Liver (tissue), 9 donors: ENCODE measurements around the gene TRIM26. TPM values are rescaled to one million over a fixed set of nuclear protein-coding genes. Genes with fewer than 3 reads are reported as not detected.

Experiments
- DNase-seq: peaks from one replicate; pipeline ENCODE4 v3.0.0-alpha.2; 2017; ENCODE audit warnings: low spot score
- H3K27ac ChIP-seq, 2 donors: one replicate each; pipeline ENCODE4 v1.7.0; 2013; ENCODE audit warnings: inconsistent platforms in 2 of 2, low read length in 2 of 2, control low read depth in 1 of 2, low read depth in 1 of 2, mild to moderate bottlenecking in 1 of 2
- H3K27me3 ChIP-seq, 4 donors: one replicate each; pipeline versions ENCODE4 v1.6.1 to v1.7.0; 2013; ENCODE audit warnings: low read length in 3 of 4, inconsistent platforms in 1 of 4, mild to moderate bottlenecking in 1 of 4, moderate library complexity in 1 of 4; ENCODE audit not compliant: control insufficient read depth in 4 of 4, insufficient read depth in 4 of 4
- H3K36me3 ChIP-seq, 4 donors: one replicate each; pipeline versions ENCODE4 v1.6.1 to v1.7.0; 2013; ENCODE audit warnings: low read length in 3 of 4, mild to moderate bottlenecking in 3 of 4, low read depth in 1 of 4, moderate library complexity in 1 of 4; ENCODE audit not compliant: control insufficient read depth in 4 of 4, insufficient read depth in 3 of 4
- H3K4me1 ChIP-seq, 4 donors: one replicate each; pipeline versions ENCODE4 v1.6.1 to v1.7.0; 2013; ENCODE audit warnings: low read length in 3 of 4, mild to moderate bottlenecking in 3 of 4, moderate library complexity in 1 of 4; ENCODE audit not compliant: control insufficient read depth in 4 of 4, insufficient read depth in 4 of 4
- H3K4me3 ChIP-seq, 3 donors: one replicate each; pipeline versions ENCODE4 v1.6.1 to v1.7.0; 2013; ENCODE audit warnings: low read length in 3 of 3, control low read depth in 1 of 3, low read depth in 1 of 3, mild to moderate bottlenecking in 1 of 3
- H3K9ac ChIP-seq, 2 donors: one replicate each; pipeline ENCODE4 v1.7.0; 2013; ENCODE audit warnings: low read length in 2 of 2, mild to moderate bottlenecking in 2 of 2, moderate library complexity in 2 of 2, control low read depth in 1 of 2, low read depth in 1 of 2
- H3K9me3 ChIP-seq, 4 donors: one replicate each; pipeline versions ENCODE4 v1.6.1 to v1.7.0; 2013; ENCODE audit warnings: low read length in 3 of 4; ENCODE audit not compliant: control insufficient read depth in 4 of 4
- EGR1 ChIP-seq, 2 donors: IDR thresholded peaks; 2 replicates each; pipeline ENCODE4 v1.6.1; 2016 to 2018; ENCODE audit warnings: antibody characterized with exemption in 2 of 2, low read depth in 2 of 2
- FOXA1 ChIP-seq: IDR thresholded peaks from 2 replicates; pipeline ENCODE4 v1.6.1; 2016; ENCODE audit warnings: antibody characterized with exemption
- FOXA2 ChIP-seq: IDR thresholded peaks from 2 replicates; pipeline ENCODE4 v1.6.1; 2016; ENCODE audit warnings: antibody characterized with exemption
- GABPA ChIP-seq, 2 donors: IDR thresholded peaks in 1 of 2; conservative IDR thresholded peaks in 1 of 2; 2 replicates each; pipeline ENCODE4 v1.6.1; 2016; ENCODE audit warnings: antibody characterized with exemption in 2 of 2, mild to moderate bottlenecking in 1 of 2, moderate library complexity in 1 of 2
- HNF4A ChIP-seq, 2 donors: conservative IDR thresholded peaks; 2 replicates each; pipeline ENCODE4 v1.6.1; 2016; ENCODE audit warnings: antibody characterized with exemption in 2 of 2, mild to moderate bottlenecking in 2 of 2
- HNF4G ChIP-seq: IDR thresholded peaks from 2 replicates; pipeline ENCODE4 v1.6.1; 2016; ENCODE audit warnings: antibody characterized with exemption
- JUND ChIP-seq, 2 donors: IDR thresholded peaks; 2 replicates each; pipeline ENCODE4 v1.6.1; 2016; ENCODE audit warnings: antibody characterized with exemption in 2 of 2
- NR2F2 ChIP-seq: IDR thresholded peaks from 2 replicates; pipeline ENCODE4 v1.6.1; 2016; ENCODE audit warnings: antibody characterized with exemption
- RAD21 ChIP-seq, 2 donors: IDR thresholded peaks; 2 replicates each; pipeline ENCODE4 v1.6.1; 2016; ENCODE audit warnings: antibody characterized with exemption in 2 of 2, mild to moderate bottlenecking in 2 of 2
- SP1 ChIP-seq: IDR thresholded peaks from 2 replicates; pipeline ENCODE4 v1.6.1; 2018; ENCODE audit warnings: antibody characterized with exemption, mild to moderate bottlenecking
- TAF1 ChIP-seq: conservative IDR thresholded peaks from 2 replicates; pipeline ENCODE4 v1.6.1; 2016; ENCODE audit warnings: antibody characterized with exemption, mild to moderate bottlenecking
- YY1 ChIP-seq: IDR thresholded peaks from 2 replicates; pipeline ENCODE4 v1.6.1; 2016; ENCODE audit warnings: antibody characterized with exemption, mild to moderate bottlenecking
- WGBS: extraction: QIAGEN DNeasy Blood & Tissue Kit; methylation state at CpG from one replicate; pipeline ENCODE4 v1.1.7; 2013; 5-methylcytosine and 5-hydroxymethylcytosine counted together
- polyA plus RNA-seq, 2 donors: library from polyadenylated mRNA; stranded (reverse) in 1 of 2; unstranded in 1 of 2; fragments of 200-250 nt in 1 of 2; fragments of >200 nt in 1 of 2; fragmentation: Nextera tagmentation in 1 of 2; extraction: Ambion mirVana in 1 of 2; gene quantifications; one replicate each; pipeline versions ENCODE4 v1.2.1 to v1.2.3, GENCODE V29; 2013 to 2015
- total RNA-seq, 2 donors: library from RNA; depleted of rRNA; stranded (reverse); fragments of >200 nt; gene quantifications; one replicate each; pipeline ENCODE4 v1.2.3, GENCODE V29; 2014
- TF ChIP-seq, protein P1 (sequence below): IDR thresholded peaks from 2 replicates; pipeline ENCODE4 v1.6.1; 2016; ENCODE audit warnings: antibody characterized with exemption
- TF ChIP-seq, protein P2 (sequence below): IDR thresholded peaks from 2 replicates; pipeline ENCODE4 v1.6.1; 2016; ENCODE audit warnings: antibody characterized with exemption, mild to moderate bottlenecking
- TF ChIP-seq, protein P3 (sequence below): fragments of 150-350 bp; IDR thresholded peaks from 2 replicates; pipeline ENCODE4 v1.5.1; 2017; ENCODE audit warnings: improper control_type of control experiment, low read depth, low read length; ENCODE audit not compliant: missing input control
- TF ChIP-seq, protein P4 (sequence below): IDR thresholded peaks from 2 replicates; pipeline ENCODE4 v1.6.1; 2016; ENCODE audit warnings: antibody characterized with exemption
- TF ChIP-seq, protein P5 (sequence below): IDR thresholded peaks from 2 replicates; pipeline ENCODE4 v1.6.1; 2016; ENCODE audit warnings: antibody characterized with exemption
- donor health status: healthy.
- donor health status: healthy.
- donor health status: healthy.
- donor health status: healthy.
- donor health status: healthy.

TRIM26 gene
- total and polyA plus RNA-seq, 4 donors: 14.9 to 50.1 (median 23.9) TPM

DNA sequence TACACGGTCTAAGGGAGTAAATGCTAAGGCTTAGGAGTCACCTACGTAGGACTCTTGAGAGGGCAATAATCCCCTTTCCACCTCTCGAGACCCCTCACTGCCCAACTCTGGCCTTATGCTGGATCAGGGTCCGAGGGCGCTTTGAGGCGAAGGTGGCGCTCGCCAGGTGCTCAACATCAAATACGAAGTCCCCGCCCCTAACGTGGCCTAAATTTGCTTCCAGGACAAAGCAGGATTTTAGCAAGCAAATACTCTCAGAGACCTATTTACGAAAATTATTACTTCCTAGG lies 406 bp upstream of the TRIM26 start:
- H3K9me3 ChIP-seq: no peaks in the 10 kb centered on the region
- peak overlapping the region; percentile 95 to 96 for H3K27ac ChIP-seq
- peaks cover 11 to 41% (median 36%) of the 10 kb centered on the region in 4 donors for H3K4me1 ChIP-seq
- WGBS: under 1% methylated on average over 12 of the region's 12 CpGs
- peak overlapping the region; percentile 67 to 84 (median 72) for H3K4me3 ChIP-seq
- no peaks in the 10 kb centered on the region for H3K27me3 ChIP-seq
- H3K36me3 ChIP-seq: no peaks in the 10 kb centered on the region
- no peak for DNase-seq
- peak overlapping the region; percentile 96 to 99 for H3K9ac ChIP-seq
- TF ChIP-seq HNF4A (conservative IDR thresholded peaks at IDR 0.05) (no peak), YY1 (peak; percentile 91), RAD21 (IDR thresholded peaks at IDR 0.05) (no peak)
- TF ChIP-seq, protein P1, sequence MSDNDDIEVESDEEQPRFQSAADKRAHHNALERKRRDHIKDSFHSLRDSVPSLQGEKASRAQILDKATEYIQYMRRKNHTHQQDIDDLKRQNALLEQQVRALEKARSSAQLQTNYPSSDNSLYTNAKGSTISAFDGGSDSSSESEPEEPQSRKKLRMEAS: peak; percentile 8

DNA sequence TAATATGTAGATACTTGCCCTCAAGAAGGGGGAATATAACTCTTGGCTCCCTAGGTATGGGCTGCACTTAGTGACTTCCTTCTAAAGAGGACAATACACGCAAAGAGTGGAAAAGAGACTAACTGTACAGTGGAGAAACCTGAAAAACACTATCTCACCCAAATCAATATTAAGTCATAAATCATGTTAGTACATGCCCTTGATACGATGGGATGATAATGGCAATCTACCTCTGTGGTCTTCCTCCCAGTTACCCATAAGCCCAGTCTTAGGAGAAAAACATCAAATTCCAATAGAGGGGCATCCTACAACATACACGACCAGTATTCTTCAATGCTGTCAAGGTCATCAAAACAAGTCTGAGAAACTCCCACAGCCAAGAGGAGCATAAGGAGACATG lies 1.3 kb downstream of the TRIM26 start:
- no peak overlapping the region for H3K27ac ChIP-seq
- H3K4me3 ChIP-seq: peak overlapping the region; percentile 53 to 98 (median 66)

DNA sequence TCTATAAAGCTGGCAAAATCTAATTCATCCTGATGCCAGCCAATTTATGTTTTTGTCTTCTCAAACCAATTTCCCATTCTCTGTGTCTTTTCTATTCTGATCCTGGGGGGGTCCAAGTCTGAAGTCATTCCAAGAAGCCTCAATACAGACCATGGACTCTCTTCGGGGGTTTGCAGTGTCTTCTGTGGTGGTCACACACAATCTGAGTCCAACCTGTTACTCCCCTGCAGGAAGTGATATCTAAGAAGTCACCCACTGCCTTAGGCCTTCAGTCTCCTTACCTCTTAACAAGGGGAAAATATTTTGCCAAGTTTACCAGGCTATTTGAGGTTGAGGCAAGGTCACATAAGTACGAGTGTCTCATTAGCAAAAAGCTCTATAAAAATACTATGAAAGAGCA lies 1.9 kb downstream of the TRIM26 start:
- WGBS: 36% methylated on average over 2 of the region's 2 CpGs
- peak overlapping the region in 1 of 2 donors; percentile 31 for H3K9ac ChIP-seq
- TF ChIP-seq FOXA1 (no peak), HNF4G (no peak), HNF4A (conservative IDR thresholded peaks at IDR 0.05) (no peak), TAF1 (no peak), GABPA (IDR thresholded peaks at IDR 0.05 in 1 of 2, conservative IDR thresholded peaks at IDR 0.05 in 1 of 2) (no peak), NR2F2 (no peak), FOXA2 (no peak), YY1 (no peak), SP1 (no peak), JUND (IDR thresholded peaks at IDR 0.05) (no peak), EGR1 (IDR thresholded peaks at IDR 0.05; ENCODE audit: low read depth in 2 of 2) (no peak)
- TF ChIP-seq, protein P2, sequence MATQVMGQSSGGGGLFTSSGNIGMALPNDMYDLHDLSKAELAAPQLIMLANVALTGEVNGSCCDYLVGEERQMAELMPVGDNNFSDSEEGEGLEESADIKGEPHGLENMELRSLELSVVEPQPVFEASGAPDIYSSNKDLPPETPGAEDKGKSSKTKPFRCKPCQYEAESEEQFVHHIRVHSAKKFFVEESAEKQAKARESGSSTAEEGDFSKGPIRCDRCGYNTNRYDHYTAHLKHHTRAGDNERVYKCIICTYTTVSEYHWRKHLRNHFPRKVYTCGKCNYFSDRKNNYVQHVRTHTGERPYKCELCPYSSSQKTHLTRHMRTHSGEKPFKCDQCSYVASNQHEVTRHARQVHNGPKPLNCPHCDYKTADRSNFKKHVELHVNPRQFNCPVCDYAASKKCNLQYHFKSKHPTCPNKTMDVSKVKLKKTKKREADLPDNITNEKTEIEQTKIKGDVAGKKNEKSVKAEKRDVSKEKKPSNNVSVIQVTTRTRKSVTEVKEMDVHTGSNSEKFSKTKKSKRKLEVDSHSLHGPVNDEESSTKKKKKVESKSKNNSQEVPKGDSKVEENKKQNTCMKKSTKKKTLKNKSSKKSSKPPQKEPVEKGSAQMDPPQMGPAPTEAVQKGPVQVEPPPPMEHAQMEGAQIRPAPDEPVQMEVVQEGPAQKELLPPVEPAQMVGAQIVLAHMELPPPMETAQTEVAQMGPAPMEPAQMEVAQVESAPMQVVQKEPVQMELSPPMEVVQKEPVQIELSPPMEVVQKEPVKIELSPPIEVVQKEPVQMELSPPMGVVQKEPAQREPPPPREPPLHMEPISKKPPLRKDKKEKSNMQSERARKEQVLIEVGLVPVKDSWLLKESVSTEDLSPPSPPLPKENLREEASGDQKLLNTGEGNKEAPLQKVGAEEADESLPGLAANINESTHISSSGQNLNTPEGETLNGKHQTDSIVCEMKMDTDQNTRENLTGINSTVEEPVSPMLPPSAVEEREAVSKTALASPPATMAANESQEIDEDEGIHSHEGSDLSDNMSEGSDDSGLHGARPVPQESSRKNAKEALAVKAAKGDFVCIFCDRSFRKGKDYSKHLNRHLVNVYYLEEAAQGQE: no peak
- TF ChIP-seq, protein P3, sequence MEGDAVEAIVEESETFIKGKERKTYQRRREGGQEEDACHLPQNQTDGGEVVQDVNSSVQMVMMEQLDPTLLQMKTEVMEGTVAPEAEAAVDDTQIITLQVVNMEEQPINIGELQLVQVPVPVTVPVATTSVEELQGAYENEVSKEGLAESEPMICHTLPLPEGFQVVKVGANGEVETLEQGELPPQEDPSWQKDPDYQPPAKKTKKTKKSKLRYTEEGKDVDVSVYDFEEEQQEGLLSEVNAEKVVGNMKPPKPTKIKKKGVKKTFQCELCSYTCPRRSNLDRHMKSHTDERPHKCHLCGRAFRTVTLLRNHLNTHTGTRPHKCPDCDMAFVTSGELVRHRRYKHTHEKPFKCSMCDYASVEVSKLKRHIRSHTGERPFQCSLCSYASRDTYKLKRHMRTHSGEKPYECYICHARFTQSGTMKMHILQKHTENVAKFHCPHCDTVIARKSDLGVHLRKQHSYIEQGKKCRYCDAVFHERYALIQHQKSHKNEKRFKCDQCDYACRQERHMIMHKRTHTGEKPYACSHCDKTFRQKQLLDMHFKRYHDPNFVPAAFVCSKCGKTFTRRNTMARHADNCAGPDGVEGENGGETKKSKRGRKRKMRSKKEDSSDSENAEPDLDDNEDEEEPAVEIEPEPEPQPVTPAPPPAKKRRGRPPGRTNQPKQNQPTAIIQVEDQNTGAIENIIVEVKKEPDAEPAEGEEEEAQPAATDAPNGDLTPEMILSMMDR: no peak
- H3K4me1 ChIP-seq: peaks cover 13 to 64% (median 58%) of the 10 kb centered on the region in 4 donors
- H3K27ac ChIP-seq: no peak overlapping the region
- H3K27me3 ChIP-seq: no peaks in the 10 kb centered on the region
- no peaks in the 10 kb centered on the region for H3K36me3 ChIP-seq
- H3K4me3 ChIP-seq: peak overlapping the region in 2 of 3 donors; percentile 13 to 66
- DNase-seq: no peak
- H3K9me3 ChIP-seq: no peaks in the 10 kb centered on the region

More for the DNA sequence above, 1.3 kb downstream of the TRIM26 start:
- no peak for DNase-seq
- H3K4me1 ChIP-seq: peaks cover 13 to 58% (median 52%) of the 10 kb centered on the region in 4 donors
- TF ChIP-seq EGR1 (IDR thresholded peaks at IDR 0.05; ENCODE audit: low read depth in 2 of 2): no peak
- TF ChIP-seq, protein P1: no peak
- TF ChIP-seq, protein P4, sequence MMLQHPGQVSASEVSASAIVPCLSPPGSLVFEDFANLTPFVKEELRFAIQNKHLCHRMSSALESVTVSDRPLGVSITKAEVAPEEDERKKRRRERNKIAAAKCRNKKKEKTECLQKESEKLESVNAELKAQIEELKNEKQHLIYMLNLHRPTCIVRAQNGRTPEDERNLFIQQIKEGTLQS: no peak
- TF ChIP-seq, protein P5, sequence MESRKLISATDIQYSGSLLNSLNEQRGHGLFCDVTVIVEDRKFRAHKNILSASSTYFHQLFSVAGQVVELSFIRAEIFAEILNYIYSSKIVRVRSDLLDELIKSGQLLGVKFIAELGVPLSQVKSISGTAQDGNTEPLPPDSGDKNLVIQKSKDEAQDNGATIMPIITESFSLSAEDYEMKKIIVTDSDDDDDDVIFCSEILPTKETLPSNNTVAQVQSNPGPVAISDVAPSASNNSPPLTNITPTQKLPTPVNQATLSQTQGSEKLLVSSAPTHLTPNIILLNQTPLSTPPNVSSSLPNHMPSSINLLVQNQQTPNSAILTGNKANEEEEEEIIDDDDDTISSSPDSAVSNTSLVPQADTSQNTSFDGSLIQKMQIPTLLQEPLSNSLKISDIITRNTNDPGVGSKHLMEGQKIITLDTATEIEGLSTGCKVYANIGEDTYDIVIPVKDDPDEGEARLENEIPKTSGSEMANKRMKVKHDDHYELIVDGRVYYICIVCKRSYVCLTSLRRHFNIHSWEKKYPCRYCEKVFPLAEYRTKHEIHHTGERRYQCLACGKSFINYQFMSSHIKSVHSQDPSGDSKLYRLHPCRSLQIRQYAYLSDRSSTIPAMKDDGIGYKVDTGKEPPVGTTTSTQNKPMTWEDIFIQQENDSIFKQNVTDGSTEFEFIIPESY: no peak
- TF ChIP-seq RAD21 (IDR thresholded peaks at IDR 0.05): no peak
- no peak for TF ChIP-seq HNF4A (conservative IDR thresholded peaks at IDR 0.05)
- H3K36me3 ChIP-seq: no peaks in the 10 kb centered on the region
- no peaks in the 10 kb centered on the region for H3K27me3 ChIP-seq
- H3K9ac ChIP-seq: peak overlapping the region; percentile 99
- H3K9me3 ChIP-seq: no peaks in the 10 kb centered on the region
- 13% methylated on average over 3 of the region's 3 CpGs for WGBS
